IMR-90 (cell line): ENCODE results near the gene CELF5. TPM values are rescaled to one million over a fixed set of nuclear protein-coding genes. Genes with fewer than 3 reads are reported as not detected.

Experiments used
- polyA plus RNA-seq, 3 experiments: library from polyadenylated mRNA; depleted of rRNA; stranded (reverse); fragments of >200 nt; gene quantifications; 2 replicates each; pipeline ENCODE4 v1.2.3, GENCODE V29; 2012; ENCODE audit warnings: low replicate concordance in 1 of 3
- total RNA-seq: library from RNA; depleted of rRNA; stranded (reverse); fragments of >200 nt; gene quantifications from 2 replicates; pipeline ENCODE4 v1.2.3, GENCODE V29; 2012
- TF ChIP-seq, protein P1 (sequence below): conservative IDR thresholded peaks from 2 replicates; pipeline ENCODE4 v1.5.1; 2012; ENCODE audit warnings: mild to moderate bottlenecking, low read depth, low read length, improper control_type of control experiment

The CELF5 gene
- total and polyA plus RNA-seq, 2 of the 4 experiments (the other 2 are of a cell fraction) = 0.02 TPM; not detected in 1

DNA sequence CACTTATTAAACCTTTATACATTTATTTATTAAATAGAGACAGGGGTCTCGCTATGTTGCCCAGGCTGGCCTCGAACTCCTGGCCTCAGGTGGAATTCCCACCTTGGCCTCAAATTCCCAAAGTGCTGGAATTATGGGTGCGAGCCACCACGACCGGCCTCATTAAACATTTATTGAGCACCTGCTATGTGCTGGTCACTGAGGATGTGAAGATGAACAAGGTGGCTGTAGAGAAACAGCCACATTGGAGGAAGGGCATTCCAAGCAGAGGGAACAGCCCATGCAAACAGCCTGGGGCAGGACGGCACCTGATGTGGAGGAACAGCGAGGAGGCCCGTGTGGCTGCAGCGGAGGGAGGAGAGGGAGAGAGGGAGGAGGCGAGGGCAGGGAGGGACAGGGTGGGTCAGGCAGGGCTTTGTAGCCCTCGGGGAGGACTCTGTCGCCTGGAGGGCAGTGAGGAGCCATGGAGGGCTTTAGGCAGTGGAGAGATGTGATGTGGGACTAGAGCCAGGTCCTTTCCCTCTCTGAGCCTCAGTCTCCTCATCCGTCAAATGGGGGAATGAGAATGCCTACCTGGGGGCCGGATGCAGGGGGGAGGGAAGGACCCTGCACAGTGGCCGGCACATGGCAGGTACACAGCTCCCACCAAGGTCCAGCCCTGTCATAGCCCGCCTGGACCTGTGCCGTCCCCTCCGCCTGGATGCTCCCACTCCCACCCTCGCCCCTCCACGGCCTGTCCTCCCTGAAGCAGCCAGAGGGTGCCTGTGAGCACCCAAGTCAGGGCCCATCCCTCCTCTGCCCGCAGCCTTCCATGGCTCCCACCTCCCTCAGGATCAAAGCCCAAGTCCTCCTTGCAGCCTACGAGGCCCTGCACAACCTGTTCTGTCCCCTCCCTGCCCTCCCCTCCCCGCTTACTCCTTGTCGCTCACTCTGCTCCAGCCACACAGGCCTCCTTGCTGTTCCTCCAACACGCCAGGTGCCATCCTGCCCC, 120.4 kb downstream of the CELF5 start (continued):
- TF ChIP-seq, protein P1, sequence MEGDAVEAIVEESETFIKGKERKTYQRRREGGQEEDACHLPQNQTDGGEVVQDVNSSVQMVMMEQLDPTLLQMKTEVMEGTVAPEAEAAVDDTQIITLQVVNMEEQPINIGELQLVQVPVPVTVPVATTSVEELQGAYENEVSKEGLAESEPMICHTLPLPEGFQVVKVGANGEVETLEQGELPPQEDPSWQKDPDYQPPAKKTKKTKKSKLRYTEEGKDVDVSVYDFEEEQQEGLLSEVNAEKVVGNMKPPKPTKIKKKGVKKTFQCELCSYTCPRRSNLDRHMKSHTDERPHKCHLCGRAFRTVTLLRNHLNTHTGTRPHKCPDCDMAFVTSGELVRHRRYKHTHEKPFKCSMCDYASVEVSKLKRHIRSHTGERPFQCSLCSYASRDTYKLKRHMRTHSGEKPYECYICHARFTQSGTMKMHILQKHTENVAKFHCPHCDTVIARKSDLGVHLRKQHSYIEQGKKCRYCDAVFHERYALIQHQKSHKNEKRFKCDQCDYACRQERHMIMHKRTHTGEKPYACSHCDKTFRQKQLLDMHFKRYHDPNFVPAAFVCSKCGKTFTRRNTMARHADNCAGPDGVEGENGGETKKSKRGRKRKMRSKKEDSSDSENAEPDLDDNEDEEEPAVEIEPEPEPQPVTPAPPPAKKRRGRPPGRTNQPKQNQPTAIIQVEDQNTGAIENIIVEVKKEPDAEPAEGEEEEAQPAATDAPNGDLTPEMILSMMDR = no peak
